ENCODE results near the gene SDR42E2. TPM values are rescaled to one million over a fixed set of nuclear protein-coding genes. Genes with fewer than 3 reads are reported as not detected.

The SDR42E2 gene
- polyA plus RNA-seq, 1 donor from 2014 or later, result not detected

DNA sequence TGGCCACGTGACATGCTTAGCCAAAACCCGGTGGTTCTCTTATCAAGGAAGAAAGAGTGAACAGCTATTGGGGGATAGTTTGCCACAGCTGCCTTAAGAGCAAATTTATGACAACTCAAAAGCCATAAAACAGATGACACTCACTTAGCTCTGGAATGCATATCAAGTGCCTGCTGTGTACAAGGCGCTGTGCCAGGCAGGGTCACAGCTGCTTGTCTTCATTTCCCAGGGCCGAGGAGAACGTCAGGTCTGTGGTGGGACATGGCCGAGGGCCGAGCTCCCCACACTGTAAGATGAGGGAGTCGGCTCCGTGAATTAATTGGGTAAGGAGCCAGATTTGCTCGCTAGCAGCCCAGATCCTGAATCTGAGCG, 57.7 kb downstream of the SDR42E2 start:
- H3K9me2 ChIP-seq (ENCODE audit: insufficient read depth, low read length), result no peaks in the 10 kb centered on the region
- H3K79me2 ChIP-seq (replicated peaks; ENCODE audit: insufficient read depth, low read length), result no peaks in the 10 kb centered on the region
- H3F3A ChIP-seq (ENCODE audit: insufficient read depth, low read length, poor library complexity, severe bottlenecking), result no peaks in the 10 kb centered on the region
- no peaks in the 10 kb centered on the region for H3K9me3 ChIP-seq (ENCODE audit: low read length)
- H2AFZ ChIP-seq (ENCODE audit: low read depth, low read length), result no peak overlapping the region
- no peak overlapping the region for H3K9ac ChIP-seq (ENCODE audit: low read length)
- TF ChIP-seq REST (IDR thresholded peaks at IDR 0.05; ENCODE audit: borderline replicate concordance), result no peak
- no peak for TF ChIP-seq EP300 (conservative IDR thresholded peaks at IDR 0.05; ENCODE audit: poor library complexity, severe bottlenecking)
- TF ChIP-seq, protein P1, sequence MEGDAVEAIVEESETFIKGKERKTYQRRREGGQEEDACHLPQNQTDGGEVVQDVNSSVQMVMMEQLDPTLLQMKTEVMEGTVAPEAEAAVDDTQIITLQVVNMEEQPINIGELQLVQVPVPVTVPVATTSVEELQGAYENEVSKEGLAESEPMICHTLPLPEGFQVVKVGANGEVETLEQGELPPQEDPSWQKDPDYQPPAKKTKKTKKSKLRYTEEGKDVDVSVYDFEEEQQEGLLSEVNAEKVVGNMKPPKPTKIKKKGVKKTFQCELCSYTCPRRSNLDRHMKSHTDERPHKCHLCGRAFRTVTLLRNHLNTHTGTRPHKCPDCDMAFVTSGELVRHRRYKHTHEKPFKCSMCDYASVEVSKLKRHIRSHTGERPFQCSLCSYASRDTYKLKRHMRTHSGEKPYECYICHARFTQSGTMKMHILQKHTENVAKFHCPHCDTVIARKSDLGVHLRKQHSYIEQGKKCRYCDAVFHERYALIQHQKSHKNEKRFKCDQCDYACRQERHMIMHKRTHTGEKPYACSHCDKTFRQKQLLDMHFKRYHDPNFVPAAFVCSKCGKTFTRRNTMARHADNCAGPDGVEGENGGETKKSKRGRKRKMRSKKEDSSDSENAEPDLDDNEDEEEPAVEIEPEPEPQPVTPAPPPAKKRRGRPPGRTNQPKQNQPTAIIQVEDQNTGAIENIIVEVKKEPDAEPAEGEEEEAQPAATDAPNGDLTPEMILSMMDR (IDR thresholded peaks at IDR 0.05; ENCODE audit: poor library complexity, severe bottlenecking), result no peak
- TF ChIP-seq SMC3 (conservative IDR thresholded peaks at IDR 0.05; ENCODE audit: poor library complexity), result no peak
- TF ChIP-seq POLR2AphosphoS5 (IDR thresholded peaks at IDR 0.05), result no peak
- TF ChIP-seq RAD21 (conservative IDR thresholded peaks at IDR 0.05), result no peak
- no peak for TF ChIP-seq EZH2 (IDR thresholded peaks at IDR 0.05; ENCODE audit: borderline replicate concordance, insufficient read depth, low read length, poor library complexity, severe bottlenecking)
- no peak for TF ChIP-seq MXI1 (conservative IDR thresholded peaks at IDR 0.05; ENCODE audit: poor library complexity, severe bottlenecking)
- no peak for TF ChIP-seq TAF1 (IDR thresholded peaks at IDR 0.05; ENCODE audit: low read depth)
- H3K36me3 ChIP-seq (ENCODE audit: insufficient read depth, low read length), result no peaks in the 10 kb centered on the region
- H3K27me3 ChIP-seq (ENCODE audit: insufficient read depth, low read depth, low read length), result no peaks in the 10 kb centered on the region
- no peaks in the 10 kb centered on the region for H4K20me1 ChIP-seq (ENCODE audit: insufficient read depth)
- no peak overlapping the region for H3K27ac ChIP-seq (ENCODE audit: low read length)
- H3K4me3 ChIP-seq (ENCODE audit: low read length), result no peak overlapping the region
- no peak overlapping the region for H3K4me2 ChIP-seq (ENCODE audit: low read length)

DNA sequence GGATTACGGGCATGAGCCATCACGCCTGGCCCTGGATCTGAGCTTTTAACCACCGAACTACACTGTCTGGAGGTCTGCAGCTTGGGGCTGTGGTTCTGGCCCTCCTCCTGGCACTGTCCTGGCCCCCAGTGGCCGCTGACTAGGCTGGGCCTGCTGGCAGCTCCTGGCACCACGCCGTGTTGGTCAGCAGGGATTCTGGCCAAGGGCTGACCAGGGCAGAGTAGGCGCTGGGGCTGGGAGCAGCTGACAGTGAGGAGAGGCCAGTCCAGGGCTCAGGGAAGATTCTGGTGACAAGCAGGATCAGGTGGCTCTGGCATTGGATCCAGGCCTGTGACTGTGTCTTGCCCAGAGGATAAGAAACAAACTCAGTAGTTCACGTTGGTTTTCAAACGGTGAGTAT, 58.4 kb downstream of the SDR42E2 start:
- no peaks in the 10 kb centered on the region for H4K20me1 ChIP-seq (ENCODE audit: insufficient read depth)
- no peak overlapping the region for H2AFZ ChIP-seq (ENCODE audit: low read depth, low read length)
- TF ChIP-seq EP300 (conservative IDR thresholded peaks at IDR 0.05; ENCODE audit: poor library complexity, severe bottlenecking), result no peak
- no peak for TF ChIP-seq SMC3 (conservative IDR thresholded peaks at IDR 0.05; ENCODE audit: poor library complexity)
- TF ChIP-seq RAD21 (conservative IDR thresholded peaks at IDR 0.05), result no peak
- no peak for TF ChIP-seq POLR2AphosphoS5 (IDR thresholded peaks at IDR 0.05)
- TF ChIP-seq REST (IDR thresholded peaks at IDR 0.05; ENCODE audit: borderline replicate concordance), result no peak
- TF ChIP-seq MXI1 (conservative IDR thresholded peaks at IDR 0.05; ENCODE audit: poor library complexity, severe bottlenecking), result no peak
- H3K79me2 ChIP-seq (replicated peaks; ENCODE audit: insufficient read depth, low read length), result no peaks in the 10 kb centered on the region
- H3K4me3 ChIP-seq (ENCODE audit: low read length), result no peak overlapping the region
- H3F3A ChIP-seq (ENCODE audit: insufficient read depth, low read length, poor library complexity, severe bottlenecking), result no peaks in the 10 kb centered on the region
- no peak overlapping the region for H3K27ac ChIP-seq (ENCODE audit: low read length)
- no peaks in the 10 kb centered on the region for H3K27me3 ChIP-seq (ENCODE audit: insufficient read depth, low read depth, low read length)
- H3K9ac ChIP-seq (ENCODE audit: low read length), result no peak overlapping the region
- no peaks in the 10 kb centered on the region for H3K36me3 ChIP-seq (ENCODE audit: insufficient read depth, low read length)
- no peaks in the 10 kb centered on the region for H3K9me3 ChIP-seq (ENCODE audit: low read length)
- H3K9me2 ChIP-seq (ENCODE audit: insufficient read depth, low read length), result no peaks in the 10 kb centered on the region
- no peak overlapping the region for H3K4me2 ChIP-seq (ENCODE audit: low read length)

Data from neural cell (in vitro differentiated cells).